ENCODE data around the gene RYR2.

RYR2 gene

GRCh38 chr1:237033804-237034203, 8.2 kb upstream of the RYR2 start:
- Histone ChIP-seq H4K8ac (ENCODE audit: low read depth, low read length) (no peak overlapping the region), H2BK12ac (ENCODE audit: low read length) (no peak overlapping the region), H3K9me3 (ENCODE audit: insufficient read depth, low read depth, low read length) (peaks cover 2% of the 10 kb centered on the region), H3K27ac (ENCODE audit: low read depth, low read length) (no peak overlapping the region), H3K4ac (ENCODE audit: low read depth, low read length) (no peak overlapping the region), H3K4me3 (ENCODE audit: low read depth, low read length) (no peak overlapping the region), H3K4me1 (ENCODE audit: control insufficient read depth in 1 of 2, insufficient read depth in 2 of 2, low read length in 2 of 2) (peaks cover 7 to 14% of the 10 kb centered on the region in 2 experiments), H2AFZ (ENCODE audit: insufficient read depth, low read length, poor library complexity) (no peak overlapping the region), H2BK120ac (ENCODE audit: insufficient read depth, low read length, poor library complexity) (no peak overlapping the region), H2AK5ac (ENCODE audit: low read length) (no peak overlapping the region), H3K14ac (ENCODE audit: low read length) (no peak overlapping the region), H3K27me3 (ENCODE audit: insufficient read depth, low read length) (no peaks in the 10 kb centered on the region), H2BK5ac (ENCODE audit: low read depth, low read length, poor library complexity) (no peak overlapping the region), H3K4me2 (ENCODE audit: low read length) (no peak overlapping the region), H3K36me3 (ENCODE audit: control insufficient read depth in 1 of 2, insufficient read depth in 2 of 2, low read length in 2 of 2) (no peaks in the 10 kb centered on the region), H3K18ac (ENCODE audit: low read length) (no peak overlapping the region), H3K79me1 (ENCODE audit: low read length) (peaks cover 10% of the 10 kb centered on the region), H4K91ac (ENCODE audit: low read depth, low read length) (no peak overlapping the region), H3K79me2 (ENCODE audit: control insufficient read depth, insufficient read depth, low read length, poor library complexity) (peaks cover 3% of the 10 kb centered on the region), H3K23ac (ENCODE audit: low read length) (no peak overlapping the region), H3K9ac (ENCODE audit: low read length) (no peak overlapping the region), H4K12ac (ENCODE audit: low read depth, low read length) (no peak overlapping the region)
- WGBS (ENCODE audit: extremely low coverage, insufficient coverage, insufficient read length): no CpG with 5 or more reads among the region's 4 CpGs
- DNase-seq: no peak

GRCh38 chr1:237035759-237036158, 6.2 kb upstream of the RYR2 start:
- Histone ChIP-seq H2BK5ac (ENCODE audit: low read depth, low read length, poor library complexity) (no peak overlapping the region), H4K12ac (ENCODE audit: low read depth, low read length) (no peak overlapping the region), H4K91ac (ENCODE audit: low read depth, low read length) (no peak overlapping the region), H3K4me2 (ENCODE audit: low read length) (no peak overlapping the region), H3K36me3 (ENCODE audit: control insufficient read depth in 1 of 2, insufficient read depth in 2 of 2, low read length in 2 of 2) (no peaks in the 10 kb centered on the region), H2AK5ac (ENCODE audit: low read length) (no peak overlapping the region), H3K4me1 (ENCODE audit: control insufficient read depth in 1 of 2, insufficient read depth in 2 of 2, low read length in 2 of 2) (peaks cover 7 to 14% of the 10 kb centered on the region in 2 experiments), H4K8ac (ENCODE audit: low read depth, low read length) (no peak overlapping the region), H2AFZ (ENCODE audit: insufficient read depth, low read length, poor library complexity) (no peak overlapping the region), H3K4ac (ENCODE audit: low read depth, low read length) (no peak overlapping the region), H3K79me1 (ENCODE audit: low read length) (peaks cover 9% of the 10 kb centered on the region), H2BK120ac (ENCODE audit: insufficient read depth, low read length, poor library complexity) (no peak overlapping the region), H3K9ac (ENCODE audit: low read length) (no peak overlapping the region), H3K79me2 (ENCODE audit: control insufficient read depth, insufficient read depth, low read length, poor library complexity) (peaks cover 3% of the 10 kb centered on the region), H3K14ac (ENCODE audit: low read length) (no peak overlapping the region), H3K27me3 (ENCODE audit: insufficient read depth, low read length) (no peaks in the 10 kb centered on the region), H3K18ac (ENCODE audit: low read length) (no peak overlapping the region), H3K27ac (ENCODE audit: low read depth, low read length) (no peak overlapping the region), H2BK12ac (ENCODE audit: low read length) (no peak overlapping the region), H3K9me3 (ENCODE audit: insufficient read depth, low read depth, low read length) (peaks cover 2% of the 10 kb centered on the region), H3K23ac (ENCODE audit: low read length) (no peak overlapping the region), H3K4me3 (ENCODE audit: low read depth, low read length) (no peak overlapping the region)
- no CpG with 5 or more reads among the region's 1 CpG for WGBS (ENCODE audit: extremely low coverage, insufficient coverage, insufficient read length)
- no peak for DNase-seq

- Histone ChIP-seq H3K18ac (ENCODE audit: low read length) (no peak overlapping the region), H3K14ac (ENCODE audit: low read length) (no peak overlapping the region), H2BK5ac (ENCODE audit: low read depth, low read length, poor library complexity) (no peak overlapping the region), H3K27ac (ENCODE audit: low read depth, low read length) (no peak overlapping the region), H3K4me1 (ENCODE audit: control insufficient read depth in 1 of 2, insufficient read depth in 2 of 2, low read length in 2 of 2) (peaks cover 2 to 5% of the 10 kb centered on the region in 2 experiments), H3K9ac (ENCODE audit: low read length) (no peak overlapping the region), H3K9me3 (ENCODE audit: insufficient read depth, low read depth, low read length) (peaks cover 2% of the 10 kb centered on the region), H3K4me3 (ENCODE audit: low read depth, low read length) (no peak overlapping the region), H3K79me1 (ENCODE audit: low read length) (peaks cover 2% of the 10 kb centered on the region), H3K4me2 (ENCODE audit: low read length) (no peak overlapping the region), H2BK120ac (ENCODE audit: insufficient read depth, low read length, poor library complexity) (no peak overlapping the region), H4K91ac (ENCODE audit: low read depth, low read length) (no peak overlapping the region), H3K27me3 (ENCODE audit: insufficient read depth, low read length) (no peaks in the 10 kb centered on the region), H4K12ac (ENCODE audit: low read depth, low read length) (no peak overlapping the region), H3K36me3 (ENCODE audit: control insufficient read depth in 1 of 2, insufficient read depth in 2 of 2, low read length in 2 of 2) (no peaks in the 10 kb centered on the region), H2BK12ac (ENCODE audit: low read length) (no peak overlapping the region), H2AK5ac (ENCODE audit: low read length) (no peak overlapping the region), H3K79me2 (ENCODE audit: control insufficient read depth, insufficient read depth, low read length, poor library complexity) (peaks cover 10% of the 10 kb centered on the region), H2AFZ (ENCODE audit: insufficient read depth, low read length, poor library complexity) (no peak overlapping the region), H3K23ac (ENCODE audit: low read length) (no peak overlapping the region), H3K4ac (ENCODE audit: low read depth, low read length) (no peak overlapping the region), H4K8ac (ENCODE audit: low read depth, low read length) (no peak overlapping the region)
- WGBS (ENCODE audit: extremely low coverage, insufficient coverage, insufficient read length): no CpG with 5 or more reads among the region's 6 CpGs
- no peak for DNase-seq
These were observed 3.8 kb upstream of the RYR2 start for GRCh38 chr1:237038211-237038610.

- no peak overlapping the region for H2BK120ac ChIP-seq (ENCODE audit: insufficient read depth, low read length, poor library complexity)
- H4K12ac ChIP-seq (ENCODE audit: low read depth, low read length): no peak overlapping the region
- H3K9me3 ChIP-seq (ENCODE audit: insufficient read depth, low read depth, low read length): peaks cover 2% of the 10 kb centered on the region
- no peak overlapping the region for H3K23ac ChIP-seq (ENCODE audit: low read length)
- peaks cover 2% of the 10 kb centered on the region for H3K79me1 ChIP-seq (ENCODE audit: low read length)
- WGBS (ENCODE audit: extremely low coverage, insufficient coverage, insufficient read length): no CpG with 5 or more reads among the region's 10 CpGs
- H2AK5ac ChIP-seq (ENCODE audit: low read length): no peak overlapping the region
- H2BK12ac ChIP-seq (ENCODE audit: low read length): no peak overlapping the region
- no peak overlapping the region for H3K18ac ChIP-seq (ENCODE audit: low read length)
- H2AFZ ChIP-seq (ENCODE audit: insufficient read depth, low read length, poor library complexity): no peak overlapping the region
- H4K91ac ChIP-seq (ENCODE audit: low read depth, low read length): no peak overlapping the region
- H4K8ac ChIP-seq (ENCODE audit: low read depth, low read length): no peak overlapping the region
- DNase-seq: no peak
- no peak overlapping the region for H3K4me2 ChIP-seq (ENCODE audit: low read length)
- no peak overlapping the region for H3K27ac ChIP-seq (ENCODE audit: low read depth, low read length)
- no peak overlapping the region for H3K4ac ChIP-seq (ENCODE audit: low read depth, low read length)
- peaks cover 12% of the 10 kb centered on the region for H3K79me2 ChIP-seq (ENCODE audit: control insufficient read depth, insufficient read depth, low read length, poor library complexity)
- no peak overlapping the region for H3K14ac ChIP-seq (ENCODE audit: low read length)
- H3K9ac ChIP-seq (ENCODE audit: low read length): no peak overlapping the region
- H3K4me3 ChIP-seq (ENCODE audit: low read depth, low read length): no peak overlapping the region
- no peaks in the 10 kb centered on the region for H3K27me3 ChIP-seq (ENCODE audit: insufficient read depth, low read length)
- H3K36me3 ChIP-seq (ENCODE audit: control insufficient read depth in 1 of 2, insufficient read depth in 2 of 2, low read length in 2 of 2): no peaks in the 10 kb centered on the region
- peaks cover 5 to 10% of the 10 kb centered on the region in 2 experiments for H3K4me1 ChIP-seq (ENCODE audit: control insufficient read depth in 1 of 2, insufficient read depth in 2 of 2, low read length in 2 of 2)
- no peak overlapping the region for H2BK5ac ChIP-seq (ENCODE audit: low read depth, low read length, poor library complexity)
These were observed 1.2 kb upstream of the RYR2 start for GRCh38 chr1:237040823-237041222.
